Ascending aorta (tissue), 2 donors: ENCODE results near the gene SCGB1A1. TPM values are rescaled to one million over a fixed set of nuclear protein-coding genes. Genes with fewer than 3 reads are reported as not detected.

Experiments
- DNase-seq, 2 donors: peaks; one replicate each; pipeline ENCODE4 v3.0.0-alpha.2; 2019; ENCODE audit warnings: low spot score in 2 of 2
- H3K27ac ChIP-seq, 2 donors: fragments of 200-600 bp; sonication (generic); one replicate each; pipeline ENCODE4 v1.5.1; 2016 to 2017; ENCODE audit warnings: mild to moderate bottlenecking in 1 of 2
- H3K27me3 ChIP-seq: fragments of 200-600 bp; sonication (generic); one replicate; pipeline ENCODE4 v1.5.1; 2017
- H3K36me3 ChIP-seq, 2 donors: fragments of 200-600 bp; sonication (generic); one replicate each; pipeline ENCODE4 v1.5.1; 2016
- H3K4me1 ChIP-seq, 2 donors: fragments of 200-600 bp; sonication (generic); one replicate each; pipeline ENCODE4 v1.5.1; 2016 to 2017; ENCODE audit warnings: mild to moderate bottlenecking in 1 of 2
- H3K4me3 ChIP-seq, 2 donors: fragments of 200-600 bp; sonication (generic); one replicate each; pipeline ENCODE4 v1.5.1; 2016 to 2017; ENCODE audit warnings: mild to moderate bottlenecking in 1 of 2
- H3K9me3 ChIP-seq, 2 donors: fragments of 200-600 bp; sonication (generic); one replicate each; pipeline ENCODE4 v1.5.1; 2016
- CTCF ChIP-seq, 3 experiments: fragments of 200-600 bp in 2 of 3; fragments of 450-650 bp in 1 of 3; sonication (generic) in 2 of 3; IDR thresholded peaks; one replicate each; pipeline ENCODE4 v1.5.1; 2016 to 2019; ENCODE audit warnings: antibody characterized with exemption in 3 of 3, mild to moderate bottlenecking in 1 of 3, moderate library complexity in 1 of 3
- intact Hi-C: fragments of 100-400 bp; cut with DNase I; formaldehyde crosslinking; loops from one replicate; pipeline ENCODE4 v1.15.1; 2023
- total RNA-seq: library from RNA; depleted of rRNA; stranded (reverse); fragments of >200 nt; gene quantifications from one replicate; pipeline ENCODE4 v1.1.0, GENCODE V29; 2016

The SCGB1A1 gene
- total RNA-seq, 1 donor from 2014 or later = not detected

- no peak for TF ChIP-seq CTCF (IDR thresholded peaks at IDR 0.05)
- DNase-seq = no peak
- Histone ChIP-seq H3K4me1 (peaks cover 0 to 16% of the 10 kb centered on the region in 2 donors), H3K27me3 (no peaks in the 10 kb centered on the region), H3K36me3 (no peaks in the 10 kb centered on the region), H3K9me3 (no peaks in the 10 kb centered on the region), H3K27ac (peak overlapping the region; percentile 75 to 81), H3K4me3 (peak overlapping the region in 1 of 2 donors; percentile 38)
- intact Hi-C loops = no loop called here
Measured at GRCh38 chr11:62433141-62433903, 14.5 kb downstream of the SCGB1A1 start.

GRCh38 chr11:62433904-62434276, 15.1 kb downstream of the SCGB1A1 start:
- Histone ChIP-seq H3K27me3 (no peaks in the 10 kb centered on the region), H3K9me3 (no peaks in the 10 kb centered on the region), H3K4me3 (peak overlapping the region; percentile 11 to 38), H3K4me1 (peaks cover 0 to 16% of the 10 kb centered on the region in 2 donors), H3K27ac (peak overlapping the region; percentile 75 to 81), H3K36me3 (no peaks in the 10 kb centered on the region)
- DNase-seq = no peak
- no peak for TF ChIP-seq CTCF (IDR thresholded peaks at IDR 0.05)
- intact Hi-C loops = no loop called here

GRCh38 chr11:62435846-62436660, 17.2 kb downstream of the SCGB1A1 start:
- Histone ChIP-seq H3K4me1 (peaks cover 3 to 30% of the 10 kb centered on the region in 2 donors), H3K36me3 (no peaks in the 10 kb centered on the region), H3K4me3 (no peak overlapping the region), H3K27me3 (no peaks in the 10 kb centered on the region), H3K9me3 (no peaks in the 10 kb centered on the region), H3K27ac (peak overlapping the region; percentile 33 to 59)
- DNase-seq = no peak
- TF ChIP-seq CTCF (IDR thresholded peaks at IDR 0.05) = no peak
- intact Hi-C loops = no loop called here

- H3K4me1 ChIP-seq = peaks cover 3 to 34% of the 10 kb centered on the region in 2 donors
- no peak for TF ChIP-seq CTCF (IDR thresholded peaks at IDR 0.05)
- no peak overlapping the region for H3K4me3 ChIP-seq
- intact Hi-C loops = no loop called here
- H3K27ac ChIP-seq = no peak overlapping the region
- no peaks in the 10 kb centered on the region for H3K27me3 ChIP-seq
- no peaks in the 10 kb centered on the region for H3K36me3 ChIP-seq
- H3K9me3 ChIP-seq = no peaks in the 10 kb centered on the region
- DNase-seq = no peak
Measured at GRCh38 chr11:62437616-62438015, 18.8 kb downstream of the SCGB1A1 start.

- Histone ChIP-seq H3K27ac (peak overlapping the region in 1 of 2 donors; percentile 18), H3K27me3 (no peaks in the 10 kb centered on the region), H3K4me1 (peaks cover 3 to 30% of the 10 kb centered on the region in 2 donors), H3K4me3 (no peak overlapping the region), H3K36me3 (no peaks in the 10 kb centered on the region), H3K9me3 (no peaks in the 10 kb centered on the region)
- no peak for DNase-seq
- intact Hi-C loops = no loop called here
- no peak for TF ChIP-seq CTCF (IDR thresholded peaks at IDR 0.05)
Measured at GRCh38 chr11:62438641-62439040, 19.8 kb downstream of the SCGB1A1 start.
